GM19099 (cell line): Measurements from ENCODE around the gene NCOR2.

Source experiments
- POLR2A ChIP-seq: IDR thresholded peaks from 3 replicates; pipeline ENCODE4 v1.6.1; 2011; ENCODE audit warnings: low read depth; ENCODE audit not compliant: insufficient read length; ENCODE audit errors: extremely low read depth

Gene NCOR2

DNA sequence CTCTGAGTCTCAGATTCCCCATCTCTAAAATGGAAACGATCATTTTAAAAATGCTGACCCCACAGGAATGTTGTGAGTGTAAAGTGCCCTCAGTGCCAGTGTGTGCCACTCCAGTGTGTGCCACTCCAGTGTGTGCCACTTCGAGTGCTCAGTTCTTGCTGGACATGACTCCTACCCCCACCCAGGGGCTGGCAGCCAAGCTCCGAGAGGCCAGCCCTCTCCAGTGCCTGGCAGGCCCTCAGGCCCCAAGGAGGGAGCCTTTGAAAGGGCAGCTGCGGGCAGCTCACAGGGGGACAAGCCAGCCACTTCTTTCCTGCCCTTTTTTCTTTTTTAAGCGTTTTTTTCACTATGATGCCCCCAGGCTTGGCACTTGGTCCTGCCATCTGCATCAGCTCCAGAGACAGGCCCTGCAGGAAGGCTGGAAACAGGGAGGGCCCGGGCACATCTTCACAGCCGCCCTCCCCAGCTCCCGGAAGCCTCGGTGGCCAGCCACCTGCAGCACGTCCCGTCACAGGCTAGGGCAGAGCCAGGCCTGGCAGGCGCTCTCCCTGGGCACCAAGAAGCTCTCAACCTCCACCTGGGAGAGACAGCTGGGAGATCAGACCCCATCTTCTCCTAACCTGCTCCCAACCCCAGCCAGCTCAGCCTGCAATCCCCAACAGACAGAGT is 29.8 kb downstream of the NCOR2 start:
- TF ChIP-seq POLR2A: no peak

DNA sequence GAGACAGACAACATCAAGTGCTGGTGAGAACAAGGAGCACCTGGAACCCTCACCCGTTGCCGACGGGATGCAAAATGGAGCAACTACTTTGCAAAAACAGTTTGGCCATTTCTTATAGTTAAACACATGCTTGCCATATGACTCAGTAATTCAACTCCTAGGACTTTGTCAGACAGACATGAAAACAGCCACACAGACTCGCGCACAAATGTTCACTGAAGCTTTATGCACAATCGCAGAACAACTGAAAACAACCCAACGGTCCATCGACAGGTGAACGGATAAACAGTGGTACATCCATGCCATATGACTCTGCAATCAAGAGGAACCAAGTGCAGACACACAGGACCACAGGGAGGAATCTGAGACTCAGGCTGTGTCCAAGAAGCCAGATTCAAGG is 30.8 kb downstream of the NCOR2 start:
- no peak for TF ChIP-seq POLR2A

DNA sequence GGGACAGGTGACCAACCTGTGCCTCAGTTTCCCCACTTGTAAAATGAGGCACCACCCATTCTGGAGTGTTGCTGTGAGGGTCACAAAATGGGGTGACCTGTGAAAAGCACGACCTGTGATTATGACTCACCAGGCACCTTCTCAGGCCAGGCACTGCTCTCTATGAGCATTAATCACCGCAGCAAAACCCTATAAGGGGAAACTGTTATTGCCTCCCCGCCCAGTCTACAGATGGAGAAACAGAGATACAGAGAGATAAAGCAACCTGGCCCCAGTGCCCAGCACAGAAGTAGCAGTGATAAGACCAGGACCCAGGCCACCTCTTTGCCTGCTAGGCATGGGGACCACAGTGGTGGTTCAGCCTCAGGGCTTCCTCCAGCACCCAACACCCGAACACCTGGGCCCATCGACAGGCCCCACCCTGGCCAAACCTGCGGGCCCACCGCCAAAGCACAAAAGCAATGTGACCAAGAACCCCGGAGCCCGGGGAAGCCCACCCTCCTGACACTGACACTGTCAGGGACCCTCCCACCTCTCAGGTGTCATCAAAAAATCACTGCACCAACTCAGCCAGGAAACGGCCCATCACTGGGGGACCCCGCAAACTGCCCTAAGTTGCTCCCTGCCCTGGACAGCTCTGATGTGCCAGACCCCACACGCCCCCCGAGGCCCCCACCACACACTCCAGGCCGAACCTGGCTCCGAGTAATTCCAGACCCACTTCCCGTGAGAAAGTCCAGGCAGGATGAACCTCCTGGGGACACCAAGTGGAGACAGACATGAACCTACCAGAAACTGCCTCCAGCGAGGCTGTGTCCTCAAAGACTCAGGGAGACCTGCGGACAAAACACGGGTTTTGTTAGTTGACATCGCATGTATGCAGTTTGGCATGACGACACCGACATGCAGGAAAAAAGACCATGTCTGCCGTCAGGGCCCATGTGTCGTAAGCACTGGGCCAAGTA is 32.4 kb downstream of the NCOR2 start:
- no peak for TF ChIP-seq POLR2A

DNA sequence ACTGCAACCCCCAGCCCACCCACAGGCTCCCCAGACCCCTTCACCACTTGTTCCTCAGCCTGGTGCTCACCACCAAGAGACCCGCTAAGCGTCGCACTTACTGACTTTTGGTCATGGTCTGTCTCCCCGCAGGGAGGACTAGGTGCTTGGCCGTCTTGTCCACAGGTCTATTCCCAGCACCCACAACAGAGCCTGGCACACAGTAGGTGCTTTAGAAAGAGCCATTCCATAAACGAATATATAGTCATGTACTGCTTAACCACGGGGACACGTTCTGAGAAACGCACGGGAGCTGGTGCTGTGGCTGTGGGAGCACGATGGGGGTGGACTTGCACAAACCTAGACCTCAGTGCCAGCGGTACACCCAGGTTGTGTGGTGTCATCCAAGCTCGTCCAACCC is 34.0 kb downstream of the NCOR2 start:
- no peak for TF ChIP-seq POLR2A

DNA sequence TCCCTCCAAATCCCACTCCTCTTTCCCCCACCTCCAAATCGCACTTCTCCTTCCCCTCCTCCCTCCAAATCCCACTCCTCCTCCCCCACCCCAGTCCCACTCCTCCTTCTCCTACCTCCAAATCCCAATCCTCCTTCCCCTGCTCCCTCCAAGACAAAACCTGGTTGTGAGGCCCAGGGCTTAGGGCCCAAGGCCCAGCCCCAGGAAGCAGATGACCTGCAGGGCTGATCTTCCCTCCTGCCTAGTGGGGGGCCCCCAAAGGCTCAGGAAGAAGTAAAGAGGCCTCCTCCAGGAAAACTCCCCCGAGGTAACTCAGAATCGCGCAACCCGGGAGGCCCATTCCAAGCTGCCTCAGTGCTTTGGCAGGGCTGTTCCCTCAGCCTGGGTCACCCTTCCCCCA is 34.4 kb downstream of the NCOR2 start:
- TF ChIP-seq POLR2A: no peak

DNA sequence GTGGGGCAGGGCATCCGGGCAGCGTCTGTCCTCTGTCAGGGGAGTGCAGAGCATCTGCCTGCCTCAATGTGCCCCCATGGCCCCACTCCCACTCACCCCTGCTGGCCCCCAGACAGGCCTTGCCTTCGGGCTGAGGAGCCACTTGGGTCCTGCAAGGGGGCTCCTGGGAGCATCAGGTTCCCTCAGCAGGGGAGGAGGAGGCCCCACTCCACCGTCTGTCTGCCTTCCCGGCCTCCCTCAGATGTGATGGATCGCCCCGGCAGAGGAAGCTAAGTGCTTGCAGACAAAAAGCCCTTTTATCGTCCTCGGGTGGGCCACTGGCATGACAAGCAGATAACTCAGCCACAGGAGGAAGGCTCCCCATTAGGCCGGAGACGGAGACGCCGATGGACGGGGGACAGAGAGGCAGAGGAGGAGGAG is 35.1 kb downstream of the NCOR2 start:
- TF ChIP-seq POLR2A: no peak

DNA sequence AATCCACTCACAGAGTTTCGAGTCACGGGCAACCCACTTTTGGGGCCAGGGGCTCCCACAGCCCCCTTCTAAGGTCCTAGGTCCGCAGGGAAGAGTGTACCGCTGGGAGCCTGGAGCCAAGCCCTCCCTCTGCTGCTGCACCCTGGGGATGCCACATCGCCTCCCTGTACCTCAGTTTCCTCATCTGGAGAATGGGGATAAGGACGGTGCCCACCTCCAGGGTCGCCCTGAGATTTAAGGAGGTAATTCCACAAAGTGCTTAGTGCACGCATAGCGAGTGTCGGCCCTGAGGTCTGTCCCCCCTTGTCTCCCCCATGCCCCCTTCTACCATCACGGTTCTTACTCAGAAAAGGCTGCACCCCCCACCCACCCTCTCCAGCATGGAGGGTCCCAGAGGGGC is 35.5 kb downstream of the NCOR2 start:
- no peak for TF ChIP-seq POLR2A

DNA sequence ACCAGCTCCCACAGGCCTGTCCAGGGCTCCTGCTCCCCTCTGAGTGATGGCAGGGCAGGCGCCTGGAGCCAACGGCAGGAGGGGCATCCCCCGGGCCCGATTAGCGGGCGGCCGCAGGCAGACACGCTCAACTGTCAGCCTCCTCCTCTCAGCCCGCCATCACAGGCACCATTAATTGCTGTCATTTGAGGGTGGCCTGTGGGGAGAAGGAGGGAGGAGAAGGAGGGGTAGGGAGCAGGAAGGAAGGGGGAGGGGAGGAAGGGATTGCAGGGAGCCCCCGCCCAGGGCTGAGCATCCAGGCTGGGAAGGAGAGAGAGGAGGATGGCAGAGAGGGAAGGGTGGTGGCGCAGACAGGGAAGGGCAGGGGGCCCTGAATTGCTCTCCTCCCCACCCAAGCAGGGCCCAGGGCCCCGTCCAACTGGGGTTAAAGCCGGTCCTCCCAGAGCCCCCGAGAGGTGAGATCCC is 36.1 kb downstream of the NCOR2 start:
- TF ChIP-seq POLR2A: no peak

DNA sequence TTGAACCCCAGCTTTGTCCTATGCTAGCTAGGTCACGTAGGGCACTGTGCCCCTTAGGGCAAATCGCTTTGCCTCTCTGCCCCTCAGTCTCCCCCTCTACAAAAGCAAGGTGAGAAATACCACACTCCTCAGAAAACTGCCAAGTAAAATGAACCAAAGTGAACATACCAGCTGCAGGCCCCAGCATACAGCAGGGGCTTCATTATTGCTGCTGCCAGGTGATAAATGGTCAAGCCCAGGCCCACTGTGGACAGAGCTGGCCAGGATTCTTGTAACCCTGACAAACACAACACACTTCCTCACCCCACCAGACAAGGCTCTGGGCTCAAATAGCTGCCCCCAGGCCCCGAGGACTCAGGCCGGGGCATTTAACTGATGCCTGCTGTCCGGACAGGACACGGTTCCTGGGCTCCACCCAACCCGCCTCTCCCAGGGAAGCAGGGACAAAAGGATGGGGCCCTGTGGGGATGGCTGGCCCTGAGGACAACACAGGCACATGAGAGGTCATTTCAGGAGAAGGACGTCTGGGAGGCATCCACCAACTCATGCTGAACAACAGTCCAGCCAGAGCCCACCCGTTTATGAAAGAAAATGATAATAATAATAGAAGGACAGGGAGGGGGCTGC is 36.7 kb downstream of the NCOR2 start:
- TF ChIP-seq POLR2A: no peak

DNA sequence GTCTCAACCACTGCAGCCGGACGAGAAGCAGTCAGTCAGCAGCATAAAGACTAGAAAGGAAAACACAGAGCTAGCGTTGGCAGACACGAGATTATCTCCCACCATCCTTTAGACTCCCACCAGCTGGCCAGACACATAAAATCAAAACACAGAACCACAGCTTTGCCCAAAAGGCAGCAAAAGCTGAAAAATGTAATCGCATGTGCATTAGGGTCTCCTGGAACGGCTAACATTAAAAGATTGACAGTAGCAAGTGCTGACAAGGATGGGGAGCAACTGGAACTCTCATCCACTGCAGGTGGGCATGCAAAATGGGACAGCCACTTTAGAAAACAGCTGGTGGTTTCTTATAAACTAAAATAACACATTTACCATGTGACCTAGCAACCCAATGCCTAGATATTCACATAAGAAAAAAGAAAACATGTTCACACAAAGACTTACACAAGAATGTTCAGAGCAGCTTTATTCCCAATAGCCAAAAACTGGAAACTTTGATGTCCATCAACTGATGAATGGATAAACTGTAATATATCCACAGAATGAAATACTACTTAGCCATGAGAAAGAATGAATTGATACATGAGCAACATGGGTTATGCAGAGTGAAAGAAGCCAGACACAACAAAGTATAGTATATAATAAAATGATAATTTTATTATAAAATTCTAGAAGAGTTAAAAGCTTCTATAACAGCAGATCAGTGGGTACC is 37.7 kb downstream of the NCOR2 start:
- no peak for TF ChIP-seq POLR2A

DNA sequence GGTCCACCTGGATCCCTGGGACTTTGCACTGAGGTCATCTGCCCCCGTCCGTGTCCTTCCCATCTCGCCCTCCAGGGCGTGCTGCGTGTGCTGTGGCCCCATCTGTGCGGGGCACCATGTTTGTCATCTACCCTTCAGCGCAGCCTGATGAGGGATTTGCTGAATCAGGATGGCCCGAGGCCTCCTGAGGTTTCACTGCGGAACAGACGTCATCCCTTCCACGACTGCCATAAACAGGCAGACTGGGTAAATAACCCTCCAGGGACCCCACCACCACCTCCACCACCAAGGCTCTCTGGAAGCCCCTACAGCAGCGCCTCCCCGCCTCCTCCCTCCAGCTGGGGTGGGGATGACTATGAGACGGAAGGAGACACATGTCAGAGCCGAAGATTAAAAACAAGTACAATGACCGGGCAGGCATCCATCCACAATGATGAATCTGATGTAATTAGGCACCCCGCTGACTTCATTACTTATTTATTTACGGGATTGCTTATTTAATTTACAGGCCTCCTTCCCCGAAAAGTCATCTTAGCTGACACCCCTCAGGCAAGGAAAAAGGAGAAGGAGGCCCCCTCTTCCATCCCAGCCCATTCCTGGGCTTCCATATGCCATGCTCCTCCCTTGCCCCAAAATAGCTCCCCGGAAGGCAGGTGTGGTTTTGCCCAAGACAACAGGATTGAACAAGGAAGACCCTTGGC is 39.4 kb downstream of the NCOR2 start:
- no peak for TF ChIP-seq POLR2A

DNA sequence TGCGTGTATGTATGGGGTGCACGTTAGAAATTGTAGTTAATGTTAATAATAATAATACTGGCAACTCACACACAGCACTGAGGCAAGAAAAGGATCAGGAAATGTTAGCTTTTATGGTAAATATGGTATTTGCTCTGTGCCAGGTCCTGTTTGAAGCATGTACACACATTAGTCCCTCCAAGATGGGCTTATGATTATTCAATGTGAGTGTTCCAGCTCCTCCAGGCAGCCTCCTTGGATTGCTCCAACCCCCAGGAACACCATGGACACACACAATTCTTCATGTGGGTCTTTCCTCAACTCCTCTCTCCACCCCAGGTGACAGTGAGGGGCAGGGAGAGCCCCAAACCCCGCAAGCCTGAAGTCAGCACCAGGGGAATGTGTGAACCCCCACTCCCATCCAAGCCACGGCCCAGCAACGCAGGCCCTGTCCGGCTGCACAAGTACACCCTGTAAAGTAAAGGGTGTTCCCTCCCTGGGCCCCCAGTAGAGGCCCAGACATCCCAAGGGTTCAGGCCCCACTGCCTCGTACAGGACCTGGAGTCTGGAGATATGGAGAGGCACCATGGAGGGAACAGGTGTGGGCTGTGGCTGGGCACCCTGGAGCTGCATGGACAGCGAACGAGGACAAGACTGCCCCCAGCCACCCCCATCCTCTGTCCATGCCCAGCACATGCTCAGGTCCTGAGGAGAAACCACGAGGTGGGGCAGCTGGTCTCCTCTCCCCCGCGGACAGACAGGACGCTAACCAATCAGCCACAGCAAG is 41.3 kb downstream of the NCOR2 start:
- no peak for TF ChIP-seq POLR2A

DNA sequence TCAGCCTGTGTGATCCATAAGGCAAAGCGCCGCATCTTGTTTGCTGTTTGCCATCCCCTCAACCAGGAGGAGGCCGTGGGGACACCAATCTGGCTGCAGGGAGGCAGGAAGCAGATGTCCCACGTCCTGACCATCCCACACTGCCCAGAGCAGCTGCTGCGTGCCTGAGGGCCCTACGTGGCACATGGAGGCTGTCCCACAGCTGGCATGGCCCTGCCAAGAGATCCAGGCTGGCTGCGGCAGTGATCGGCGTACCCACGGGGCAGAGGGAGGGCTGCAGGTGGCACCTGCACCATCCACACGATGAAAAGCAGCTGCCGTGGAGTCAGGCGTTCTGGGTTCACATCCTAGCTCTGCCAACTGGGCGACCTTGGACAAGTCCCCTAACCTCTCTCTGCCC is 42.0 kb downstream of the NCOR2 start:
- no peak for TF ChIP-seq POLR2A
